Measurements from ENCODE around the gene ARHGAP6. TPM values are rescaled to one million over a fixed set of nuclear protein-coding genes. Genes with fewer than 3 reads are reported as not detected.

Gene ARHGAP6
- total RNA-seq, 1 experiment from 2014 or later, result 0.10 TPM

- CTCF ChIA-PET, result no interaction called here
- no peak for ATAC-seq
- POLR2A ChIA-PET, result no interaction called here
- no peak overlapping the region for H3K27ac ChIP-seq (ENCODE audit: low read depth, low read length)
- H3K79me2 ChIP-seq (ENCODE audit: insufficient read depth, low read length), result no peaks in the 10 kb centered on the region
- no peak overlapping the region for H3K4me2 ChIP-seq (ENCODE audit: low read length)
- H3K27me3 ChIP-seq (ENCODE audit: insufficient read depth, low read length), result no peaks in the 10 kb centered on the region
- no peak overlapping the region for H3K4me3 ChIP-seq (replicated peaks in 1 of 2; ENCODE audit: low read depth in 1 of 2, low read length in 2 of 2)
- H3K36me3 ChIP-seq (ENCODE audit: control insufficient read depth in 1 of 2, insufficient read depth in 2 of 2, low read length in 2 of 2), result no peaks in the 10 kb centered on the region
- TF ChIP-seq ZNF274 (IDR thresholded peaks at IDR 0.05; ENCODE audit: low read depth, low read length), result no peak
- no peak for TF ChIP-seq CTCF (IDR thresholded peaks at IDR 0.05 in 2 of 3, conservative IDR thresholded peaks at IDR 0.05 in 1 of 3; ENCODE audit: borderline replicate concordance in 1 of 3, insufficient read depth in 1 of 3, low read depth in 2 of 3, low read length in 2 of 3)
- TF ChIP-seq FOSL1 (IDR thresholded peaks at IDR 0.05; ENCODE audit: low read depth), result no peak
- no peak for TF ChIP-seq POLR2A (IDR thresholded peaks at IDR 0.05; ENCODE audit: borderline replicate concordance, extremely low read depth, insufficient read depth, insufficient read length)
- TF ChIP-seq EZH2phosphoT487 (IDR thresholded peaks at IDR 0.05; ENCODE audit: borderline replicate concordance), result no peak
- no peak for TF ChIP-seq EZH2 (IDR thresholded peaks at IDR 0.05)
- no peak for TF ChIP-seq ELF1 (IDR thresholded peaks at IDR 0.05; ENCODE audit: borderline replicate concordance, low read depth)
- no peak for TF ChIP-seq POLR2AphosphoS5 (IDR thresholded peaks at IDR 0.05; ENCODE audit: low read depth, low read length)
- TF ChIP-seq CEBPB (IDR thresholded peaks at IDR 0.05; ENCODE audit: low read depth), result no peak
- no peak for TF ChIP-seq REST (IDR thresholded peaks at IDR 0.05; ENCODE audit: low read depth)
- TF ChIP-seq EGR1 (IDR thresholded peaks at IDR 0.05; ENCODE audit: low read depth), result no peak
- no peak for TF ChIP-seq SRF (IDR thresholded peaks at IDR 0.05; ENCODE audit: low read depth)
- no peak for TF ChIP-seq SP1 (IDR thresholded peaks at IDR 0.05; ENCODE audit: low read depth)
- no peak for TF ChIP-seq ATF3 (IDR thresholded peaks at IDR 0.05)
- no peak for TF ChIP-seq CBX3 (IDR thresholded peaks at IDR 0.05; ENCODE audit: low read depth)
- no peak for TF ChIP-seq YY1 (IDR thresholded peaks at IDR 0.05; ENCODE audit: extremely low read depth, insufficient replicate concordance, low read depth, low read length)
- TF ChIP-seq ZFX (IDR thresholded peaks at IDR 0.05), result no peak
- TF ChIP-seq, protein P1, sequence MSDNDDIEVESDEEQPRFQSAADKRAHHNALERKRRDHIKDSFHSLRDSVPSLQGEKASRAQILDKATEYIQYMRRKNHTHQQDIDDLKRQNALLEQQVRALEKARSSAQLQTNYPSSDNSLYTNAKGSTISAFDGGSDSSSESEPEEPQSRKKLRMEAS (IDR thresholded peaks at IDR 0.05), result no peak
- TF ChIP-seq SIN3A (IDR thresholded peaks at IDR 0.05; ENCODE audit: low read depth), result no peak
- TF ChIP-seq JUND (IDR thresholded peaks at IDR 0.05), result no peak
- intact Hi-C loops (cut with micrococcal nuclease), result loop anchor here (5.0 kb wide), 1 partner anchor 389 kb away; no protein-coding TSS in a partner anchor
- RAD21 ChIA-PET (ENCODE audit: low non-redundant PET in 1 of 2, low total read pairs in 2 of 2, uncharacterized antibody in 2 of 2, unreplicated experiment in 2 of 2), result no interaction called here
- H3K9ac ChIP-seq (ENCODE audit: low read length), result no peak overlapping the region
- H3K9me2 ChIP-seq (ENCODE audit: insufficient read depth), result no peaks in the 10 kb centered on the region
- H3K9me3 ChIP-seq (ENCODE audit: control insufficient read depth in 1 of 2, insufficient read depth in 1 of 2, low read depth in 1 of 2, low read length in 2 of 2), result no peaks in the 10 kb centered on the region
- no peak for DNase-seq (ENCODE audit: low read depth, low spot score)
- no peaks in the 10 kb centered on the region for H4K20me1 ChIP-seq (ENCODE audit: insufficient read depth)
- H2AFZ ChIP-seq (ENCODE audit: low read depth, low read length, poor library complexity, severe bottlenecking), result no peak overlapping the region
- no peaks in the 10 kb centered on the region for H3K4me1 ChIP-seq (ENCODE audit: control insufficient read depth in 1 of 2, insufficient read depth in 2 of 2, low read length in 2 of 2)
- BruUV-seq (replicated peaks), result no TSS peak
Measured at GRCh38 chrX:11382930-11383329, 282.8 kb downstream of the ARHGAP6 start.

Data from HCT116 (cell line).